Esophagus (tissue), 2 donors: ENCODE results near the gene IRX1. TPM values are rescaled to one million over a fixed set of nuclear protein-coding genes. Genes with fewer than 3 reads are reported as not detected.

Experiments
- H3K27ac ChIP-seq, 2 donors: one replicate each; pipeline ENCODE4 v1.5.1; 2013; ENCODE audit warnings: low read depth in 2 of 2, mild to moderate bottlenecking in 2 of 2, inconsistent platforms in 1 of 2, low read length in 1 of 2, moderate library complexity in 1 of 2
- H3K27me3 ChIP-seq, 2 donors: one replicate each; pipeline ENCODE4 v1.6.1; 2013; ENCODE audit warnings: low read length in 2 of 2, control low read depth in 1 of 2, mild to moderate bottlenecking in 1 of 2; ENCODE audit not compliant: insufficient read depth in 2 of 2, control insufficient read depth in 1 of 2
- H3K36me3 ChIP-seq, 2 donors: one replicate each; pipeline ENCODE4 v1.6.1; 2013; ENCODE audit warnings: low read length in 1 of 2; ENCODE audit not compliant: control insufficient read depth in 2 of 2, insufficient read depth in 2 of 2
- H3K4me1 ChIP-seq, 2 donors: one replicate each; pipeline ENCODE4 v1.6.1; 2013; ENCODE audit warnings: low read length in 1 of 2; ENCODE audit not compliant: control insufficient read depth in 2 of 2, insufficient read depth in 2 of 2
- H3K4me3 ChIP-seq, 2 donors: one replicate each; pipeline ENCODE4 v1.5.1; 2013; ENCODE audit warnings: low read length in 2 of 2, mild to moderate bottlenecking in 2 of 2, low read depth in 1 of 2, moderate library complexity in 1 of 2
- H3K9me3 ChIP-seq, 2 donors: one replicate each; pipeline ENCODE4 v1.6.1; 2013; ENCODE audit warnings: mild to moderate bottlenecking in 2 of 2, low read depth in 1 of 2, low read length in 1 of 2, moderate library complexity in 1 of 2; ENCODE audit not compliant: control insufficient read depth in 2 of 2, insufficient read depth in 1 of 2
- WGBS, 2 donors: extraction: QIAGEN DNeasy Blood & Tissue Kit; methylation state at CpG; one replicate each; pipeline ENCODE4 v1.1.7; 2013; 5-methylcytosine and 5-hydroxymethylcytosine counted together
- polyA plus RNA-seq, 2 donors: library from polyadenylated mRNA; stranded (reverse); fragments of 200-250 nt; gene quantifications; one replicate each; pipeline ENCODE4 v1.2.3, GENCODE V29; 2013
- donor health status: healthy with polysubstance abuse.
- donor health status: Bipolar disorder and iron deficiency.

Gene IRX1
- polyA plus RNA-seq, 2 donors: 0.08 to 0.13 TPM

- Histone ChIP-seq H3K36me3 (no peaks in the 10 kb centered on the region), H3K4me1 (no peaks in the 10 kb centered on the region), H3K4me3 (no peak overlapping the region), H3K9me3 (no peaks in the 10 kb centered on the region), H3K27ac (no peak overlapping the region), H3K27me3 (no peaks in the 10 kb centered on the region)
- WGBS, 2 donors: 67 to 69% methylated on average over 7 of the region's 8 CpGs
Measured at GRCh38 chr5:3639175-3639574, 43.5 kb downstream of the IRX1 start.

GRCh38 chr5:3642231-3642630 is 46.6 kb downstream of the IRX1 start:
- H3K27me3 ChIP-seq: no peaks in the 10 kb centered on the region
- H3K27ac ChIP-seq: no peak overlapping the region
- 72 to 78% methylated on average over 3 of the region's 3 CpGs for WGBS, 2 donors
- peaks cover 0 to 3% of the 10 kb centered on the region in 2 donors for H3K9me3 ChIP-seq
- no peaks in the 10 kb centered on the region for H3K4me1 ChIP-seq
- no peaks in the 10 kb centered on the region for H3K36me3 ChIP-seq
- H3K4me3 ChIP-seq: no peak overlapping the region

- Histone ChIP-seq H3K27ac (no peak overlapping the region), H3K9me3 (peaks cover 0 to 2% of the 10 kb centered on the region in 2 donors), H3K4me3 (no peak overlapping the region), H3K27me3 (no peaks in the 10 kb centered on the region), H3K4me1 (no peaks in the 10 kb centered on the region), H3K36me3 (no peaks in the 10 kb centered on the region)
- WGBS, 2 donors: 85 to 93% methylated on average over 2 of the region's 2 CpGs
Measured at GRCh38 chr5:3650320-3650719, 54.7 kb downstream of the IRX1 start.

GRCh38 chr5:3650868-3651267 is 55.2 kb downstream of the IRX1 start:
- Histone ChIP-seq H3K27me3 (no peaks in the 10 kb centered on the region), H3K36me3 (no peaks in the 10 kb centered on the region), H3K4me3 (no peak overlapping the region), H3K4me1 (no peaks in the 10 kb centered on the region), H3K9me3 (peaks cover 0 to 2% of the 10 kb centered on the region in 2 donors), H3K27ac (no peak overlapping the region)
- 83% methylated on average over 8 of the region's 8 CpGs for WGBS, 2 donors
